H7 (cell line): ENCODE data around the gene PTPRU. TPM values are rescaled to one million over a fixed set of nuclear protein-coding genes. Genes with fewer than 3 reads are reported as not detected.
A peak's percentile ranks its signal among the peaks of the same experiment; 100 is the strongest.

Source experiments
- DNase-seq: peaks from one replicate; pipeline ENCODE4 v3.0.0; 2012
- H3K27me3 ChIP-seq: 2 replicates; pipeline ENCODE4 v1.6.0; 2011; ENCODE audit warnings: mild to moderate bottlenecking, low read length; ENCODE audit not compliant: control insufficient read depth, insufficient read depth
- H3K36me3 ChIP-seq: replicated peaks from 2 replicates; pipeline ENCODE4 v1.5.1; 2011; ENCODE audit warnings: low read length; ENCODE audit not compliant: control insufficient read depth, insufficient read depth
- H3K4me3 ChIP-seq: 2 replicates; pipeline ENCODE4 v1.5.1; 2011; ENCODE audit warnings: low read depth, mild to moderate bottlenecking, control low read depth, low read length, moderate library complexity; ENCODE audit not compliant: insufficient read depth
- total RNA-seq: library from RNA; depleted of rRNA; stranded (reverse); fragments of >200 nt; shearing (Covaris generic); gene quantifications from 2 replicates; pipeline ENCODE4 v1.2.3, GENCODE V29; 2014

PTPRU gene
- total RNA-seq, 1 experiment from 2014 or later, result 24.6 TPM

GRCh38 chr1:29245876-29246275 is 9.6 kb downstream of the PTPRU start:
- Histone ChIP-seq H3K36me3 (no peaks in the 10 kb centered on the region; the same call in 1 of the 2 replicates), H3K4me3 (no peak overlapping the region)
- DNase-seq, result no peak

GRCh38 chr1:29247044-29247443 is 10.7 kb downstream of the PTPRU start:
- no peaks in the 10 kb centered on the region; the same call in 1 of the 2 replicates for H3K36me3 ChIP-seq
- H3K4me3 ChIP-seq, result no peak overlapping the region
- no peak for DNase-seq
- H3K27me3 ChIP-seq, result no peaks in the 10 kb centered on the region

More at GRCh38 chr1:29245876-29246275, 9.6 kb downstream of the PTPRU start:
- H3K27me3 ChIP-seq, result no peaks in the 10 kb centered on the region

- no peak overlapping the region for H3K4me3 ChIP-seq
- no peaks in the 10 kb centered on the region; the same call in 1 of the 2 replicates for H3K36me3 ChIP-seq
- DNase-seq, result no peak
- H3K27me3 ChIP-seq, result no peaks in the 10 kb centered on the region
Measured at GRCh38 chr1:29247571-29248273, 11.4 kb downstream of the PTPRU start.

- Histone ChIP-seq H3K4me3 (no peak overlapping the region), H3K36me3 (no peaks in the 10 kb centered on the region; the same call in 1 of the 2 replicates)
- DNase-seq, result no peak
Measured at GRCh38 chr1:29248409-29248808, 12.1 kb downstream of the PTPRU start.

GRCh38 chr1:29249170-29249691 is 12.9 kb downstream of the PTPRU start:
- peak; percentile 88 for DNase-seq
- no peaks in the 10 kb centered on the region for H3K27me3 ChIP-seq
- H3K4me3 ChIP-seq, result no peak overlapping the region
- no peaks in the 10 kb centered on the region; the same call in 1 of the 2 replicates for H3K36me3 ChIP-seq

More at GRCh38 chr1:29248409-29248808, 12.1 kb downstream of the PTPRU start:
- no peaks in the 10 kb centered on the region for H3K27me3 ChIP-seq

GRCh38 chr1:29249951-29250581 is 13.7 kb downstream of the PTPRU start:
- H3K4me3 ChIP-seq, result no peak overlapping the region
- H3K27me3 ChIP-seq, result no peaks in the 10 kb centered on the region
- no peaks in the 10 kb centered on the region; the same call in 1 of the 2 replicates for H3K36me3 ChIP-seq
- no peak for DNase-seq

- no peak for DNase-seq
- Histone ChIP-seq H3K27me3 (no peaks in the 10 kb centered on the region; the same call in 1 of the 2 replicates), H3K36me3 (no peaks in the 10 kb centered on the region), H3K4me3 (no peak overlapping the region)
Measured at GRCh38 chr1:29251164-29252124, 15.1 kb downstream of the PTPRU start.

- no peaks in the 10 kb centered on the region for H3K36me3 ChIP-seq
- H3K27me3 ChIP-seq, result peaks cover under 1% of the 10 kb centered on the region; the same call in 1 of the 2 replicates
- no peak for DNase-seq
- H3K4me3 ChIP-seq, result no peak overlapping the region
Measured at GRCh38 chr1:29253180-29253579, 16.9 kb downstream of the PTPRU start.

- DNase-seq, result no peak
Measured at GRCh38 chr1:29254346-29254745, 18.0 kb downstream of the PTPRU start.

GRCh38 chr1:29255134-29255666 is 18.9 kb downstream of the PTPRU start:
- Histone ChIP-seq H3K27me3 (peaks cover 16% of the 10 kb centered on the region), H3K4me3 (no peak overlapping the region), H3K36me3 (no peaks in the 10 kb centered on the region)
- DNase-seq, result no peak

More at GRCh38 chr1:29254346-29254745, 18.0 kb downstream of the PTPRU start:
- H3K4me3 ChIP-seq, result no peak overlapping the region
- peaks cover 12% of the 10 kb centered on the region for H3K27me3 ChIP-seq
- no peaks in the 10 kb centered on the region for H3K36me3 ChIP-seq

GRCh38 chr1:29256394-29256793 is 20.1 kb downstream of the PTPRU start:
- DNase-seq, result peak; percentile 64
- no peak overlapping the region for H3K4me3 ChIP-seq
- peaks cover 25% of the 10 kb centered on the region for H3K27me3 ChIP-seq
- no peaks in the 10 kb centered on the region for H3K36me3 ChIP-seq

GRCh38 chr1:29256979-29257804 is 20.9 kb downstream of the PTPRU start:
- peaks cover 25% of the 10 kb centered on the region for H3K27me3 ChIP-seq
- no peaks in the 10 kb centered on the region for H3K36me3 ChIP-seq
- no peak overlapping the region for H3K4me3 ChIP-seq
- DNase-seq, result peak; percentile 61

GRCh38 chr1:29258189-29258975 is 22.1 kb downstream of the PTPRU start:
- Histone ChIP-seq H3K36me3 (no peaks in the 10 kb centered on the region), H3K27me3 (peaks cover 25% of the 10 kb centered on the region), H3K4me3 (no peak overlapping the region)
- DNase-seq, result no peak
